ENCODE measurements around the gene TMEM123. TPM values are rescaled to one million over a fixed set of nuclear protein-coding genes. Genes with fewer than 3 reads are reported as not detected.
"Not testable (repeated sequence)": the region's sequence is repeated elsewhere in the genome, so short reads cannot be mapped to it uniquely, and the experiment has no call there.

Gene TMEM123
- polyA plus RNA-seq, 3 donors: 210 to 283 (median 274) TPM

DNA sequence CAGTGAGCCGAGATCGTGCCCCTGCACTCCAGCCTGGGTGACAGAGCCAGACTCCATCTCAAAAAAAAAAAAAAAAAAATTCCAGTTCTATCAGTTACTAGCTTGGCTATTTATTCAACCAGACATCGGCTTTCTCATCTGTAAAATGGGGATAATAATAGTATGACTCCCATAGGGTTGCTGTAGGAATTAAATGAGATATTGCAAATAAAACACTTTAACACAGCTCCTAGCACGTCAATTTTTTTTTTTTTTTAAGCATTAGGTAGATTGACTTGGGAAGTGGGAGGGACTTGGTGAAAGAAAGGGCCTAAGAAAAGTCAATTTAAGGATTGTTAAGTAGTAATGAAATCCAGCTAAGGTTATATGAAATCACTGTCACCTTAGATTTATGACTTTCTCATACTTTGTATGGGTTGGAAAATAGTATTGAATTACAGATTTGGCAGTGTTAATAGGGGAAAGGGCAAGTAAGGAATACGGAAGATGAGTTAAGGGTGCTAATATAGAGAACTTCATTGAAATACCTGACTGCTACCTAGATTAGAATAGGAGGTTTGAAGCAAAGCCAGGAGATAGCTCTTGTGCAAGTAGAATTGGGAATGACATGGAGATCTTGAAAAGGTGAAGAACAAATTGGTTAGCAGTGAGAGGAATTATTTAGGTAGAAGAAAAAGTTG is 76.7 kb downstream of the TMEM123 start:
- DNase-seq: no peak

DNA sequence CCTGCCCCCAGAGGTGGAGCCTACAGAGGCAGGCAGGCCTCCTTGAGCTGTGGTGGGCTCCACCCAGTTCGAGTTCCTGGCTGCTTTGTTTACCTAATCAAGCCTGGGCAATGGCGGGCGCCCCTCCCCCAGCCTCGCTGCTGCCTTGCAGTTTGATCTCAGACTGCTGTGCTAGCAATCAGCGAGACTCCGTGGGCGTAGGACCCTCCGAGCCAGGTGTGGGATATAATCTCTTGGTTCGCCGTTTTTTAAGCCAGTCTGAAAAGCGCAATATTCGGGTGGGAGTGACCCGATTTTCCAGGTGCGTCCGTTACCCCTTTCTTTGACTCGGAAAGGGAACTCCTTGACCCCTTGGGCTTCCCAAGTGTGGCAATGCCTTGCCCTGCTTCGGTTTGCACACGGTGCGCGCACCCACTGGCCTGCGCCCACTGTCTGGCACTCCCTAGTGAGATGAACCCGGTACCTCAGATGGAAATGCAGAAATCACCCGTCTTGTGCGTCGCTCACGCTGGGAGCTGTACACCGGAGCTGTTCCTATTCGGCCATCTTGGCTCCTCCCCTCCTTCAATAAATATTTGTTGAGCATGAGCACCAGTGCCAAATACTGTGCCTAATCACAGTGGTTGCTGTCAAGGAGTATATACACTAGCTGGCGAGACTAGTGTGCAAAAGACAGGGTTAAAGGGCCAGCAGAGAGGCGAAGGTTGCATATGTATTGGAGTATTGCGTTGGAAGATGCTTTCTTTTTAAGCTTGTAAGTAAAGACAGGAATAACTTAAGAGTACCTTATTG is 77.7 kb downstream of the TMEM123 start:
- not testable (repeated sequence) for DNase-seq

DNA sequence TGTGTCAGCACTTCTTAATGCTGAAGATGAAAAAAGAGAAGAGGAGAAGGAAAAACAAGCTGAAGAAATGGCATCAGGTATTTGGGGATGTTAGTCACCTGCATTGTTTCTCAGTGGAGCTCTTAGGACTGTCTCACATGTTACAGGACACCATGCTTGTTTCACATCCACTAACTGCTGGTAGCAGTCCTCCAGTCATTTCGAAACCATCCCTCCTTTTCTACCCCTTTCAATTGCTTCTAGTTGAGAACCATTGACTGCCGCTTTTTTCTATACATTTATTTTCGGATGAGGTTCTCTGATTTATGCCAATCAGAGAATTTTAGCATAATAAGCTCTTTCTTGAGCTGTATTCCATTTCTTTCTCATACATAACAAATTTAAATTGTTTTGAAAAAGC is 84.1 kb downstream of the TMEM123 start:
- DNase-seq: no peak

DNA sequence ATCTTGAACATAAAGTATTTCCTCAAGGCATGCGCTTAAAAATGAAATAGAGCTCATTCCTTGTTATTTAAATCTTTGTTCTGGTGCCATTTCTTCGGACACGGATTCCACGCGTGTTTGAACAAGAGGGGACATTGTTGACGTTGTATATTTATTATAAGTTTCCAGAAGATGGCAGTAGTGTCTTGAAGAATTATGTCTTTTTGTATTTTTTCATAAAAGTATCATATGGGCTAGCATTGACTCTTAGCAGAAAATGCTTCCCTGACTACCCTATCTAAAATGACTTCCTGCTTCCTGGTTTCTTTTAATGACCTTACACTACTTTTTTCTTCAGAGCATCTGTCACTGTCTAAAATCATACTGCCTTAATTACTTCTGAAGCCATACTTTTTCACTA is 85.2 kb downstream of the TMEM123 start:
- DNase-seq: no peak

DNA sequence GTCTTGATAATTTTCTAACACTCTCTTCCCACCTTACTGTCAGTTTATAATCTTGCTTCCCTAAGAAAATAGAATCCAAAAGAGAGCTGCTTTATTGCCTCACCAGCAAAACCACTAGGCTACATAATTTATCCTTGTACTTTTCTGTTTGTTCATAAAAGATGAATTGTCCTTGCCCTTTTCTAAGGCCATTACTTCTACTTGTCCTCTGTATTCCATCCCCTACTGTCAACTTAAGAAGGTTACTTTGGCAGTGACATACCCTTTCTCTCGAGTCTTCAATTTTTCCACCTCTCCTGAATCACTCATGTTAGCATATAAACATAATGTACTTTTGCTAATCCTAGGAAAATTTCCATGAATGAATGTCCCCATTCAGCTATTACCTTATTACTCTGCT is 87.6 kb downstream of the TMEM123 start:
- DNase-seq: no peak

DNA sequence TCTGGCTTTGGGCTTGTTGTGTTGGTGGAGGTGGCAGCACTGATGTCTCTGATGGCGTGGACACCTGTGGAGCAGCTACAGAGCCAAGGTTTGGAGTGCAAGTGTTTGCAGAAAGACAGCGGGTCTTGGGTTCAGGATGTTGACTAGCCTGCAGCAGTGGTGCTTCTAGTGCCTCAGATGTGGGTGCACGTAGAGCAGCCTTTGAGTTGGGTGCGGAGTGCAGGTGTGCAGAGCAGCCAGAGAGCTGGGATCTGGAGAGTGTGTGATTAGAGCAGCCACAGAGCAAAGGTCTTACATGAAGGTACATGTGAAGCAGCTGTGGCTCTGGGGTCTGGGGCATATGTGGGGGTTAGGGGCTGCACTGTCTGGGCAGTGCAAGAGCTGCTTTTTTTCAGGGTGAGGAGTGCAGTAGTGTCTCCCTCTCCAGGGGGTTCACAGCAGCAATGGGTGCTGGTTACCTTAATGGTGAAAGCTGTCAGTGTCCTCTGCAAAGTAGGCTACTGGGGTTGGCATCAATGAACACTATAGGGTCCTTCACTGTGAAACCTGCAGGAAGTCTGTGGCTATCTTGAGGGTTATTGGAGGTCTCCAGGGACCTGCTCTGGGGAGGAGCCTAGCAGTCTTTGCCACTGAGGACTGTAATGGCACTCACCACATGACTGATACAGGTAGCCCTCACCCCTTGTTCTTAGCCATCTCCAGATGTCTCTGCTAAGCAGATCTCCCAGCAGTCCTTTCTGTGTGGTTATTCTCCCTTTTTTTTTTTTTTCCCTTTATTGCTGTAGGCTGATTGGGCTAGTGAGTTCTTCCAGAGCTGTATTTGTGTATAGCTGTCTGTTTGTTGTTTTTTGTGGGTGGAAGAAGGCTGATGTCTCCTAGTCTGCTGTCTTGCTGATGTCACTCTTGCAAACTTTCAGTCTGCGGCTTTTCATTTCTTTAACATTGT is 91.2 kb downstream of the TMEM123 start:
- DNase-seq: no peak

DNA sequence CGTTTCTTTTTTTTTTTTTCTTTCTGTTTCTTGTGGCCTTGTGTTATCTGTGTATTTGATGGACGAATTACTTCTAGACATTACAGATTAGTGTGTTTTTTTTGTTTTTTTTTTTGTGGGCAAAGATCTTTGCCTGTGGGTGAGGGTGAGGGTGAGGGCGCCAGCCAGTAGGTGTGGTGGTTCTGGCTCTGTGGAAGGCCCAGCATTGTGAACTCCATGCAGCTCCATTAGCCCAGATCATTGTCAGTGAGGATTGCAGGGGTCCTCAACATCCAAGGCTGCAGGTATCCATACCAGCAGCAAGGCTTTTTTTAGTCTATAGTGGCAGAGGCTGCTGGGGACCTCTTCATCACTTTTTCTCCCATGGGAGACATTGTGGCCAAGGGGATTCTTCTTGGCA is 91.9 kb downstream of the TMEM123 start:
- DNase-seq: no peak

DNA sequence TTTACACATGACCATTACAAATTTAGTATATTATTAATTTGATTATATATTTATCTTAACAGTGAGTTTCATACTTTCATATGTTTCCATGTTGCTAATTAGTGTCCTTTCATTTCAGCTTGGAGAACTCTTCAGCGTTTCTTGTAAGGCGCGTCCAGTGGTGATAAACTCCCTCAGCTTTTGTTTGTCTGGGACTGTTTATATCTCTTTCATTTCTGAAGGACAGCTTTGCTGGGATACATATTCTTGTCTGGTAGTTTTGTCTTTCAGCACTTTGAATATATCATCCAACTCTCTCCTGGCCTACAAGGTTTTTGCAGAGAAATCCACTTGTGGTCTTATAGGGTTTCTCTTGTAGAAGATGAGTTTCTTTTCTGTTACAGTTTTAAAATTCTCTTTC is 93.2 kb downstream of the TMEM123 start:
- DNase-seq: no peak

DNA sequence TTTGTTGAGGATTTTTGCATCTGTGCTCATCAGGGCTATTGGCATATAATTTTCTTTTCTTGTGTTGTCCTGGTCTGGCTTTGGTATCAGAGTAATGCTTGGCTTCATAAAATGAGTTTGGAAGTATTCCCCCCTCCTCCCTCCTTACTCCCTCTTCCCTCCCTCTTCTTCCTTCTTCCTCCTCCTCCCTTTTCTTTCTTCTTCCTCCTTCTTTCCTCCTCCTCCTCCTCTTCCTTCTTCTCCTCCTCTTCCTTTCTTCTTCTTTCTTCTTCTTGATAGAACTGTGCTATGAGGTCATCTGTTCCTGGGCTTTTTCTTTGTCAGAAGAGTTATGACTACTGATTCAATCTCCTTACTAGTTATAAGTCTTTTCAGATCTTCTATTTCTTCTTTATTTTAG is 95.4 kb downstream of the TMEM123 start:
- no peak for DNase-seq

DNA sequence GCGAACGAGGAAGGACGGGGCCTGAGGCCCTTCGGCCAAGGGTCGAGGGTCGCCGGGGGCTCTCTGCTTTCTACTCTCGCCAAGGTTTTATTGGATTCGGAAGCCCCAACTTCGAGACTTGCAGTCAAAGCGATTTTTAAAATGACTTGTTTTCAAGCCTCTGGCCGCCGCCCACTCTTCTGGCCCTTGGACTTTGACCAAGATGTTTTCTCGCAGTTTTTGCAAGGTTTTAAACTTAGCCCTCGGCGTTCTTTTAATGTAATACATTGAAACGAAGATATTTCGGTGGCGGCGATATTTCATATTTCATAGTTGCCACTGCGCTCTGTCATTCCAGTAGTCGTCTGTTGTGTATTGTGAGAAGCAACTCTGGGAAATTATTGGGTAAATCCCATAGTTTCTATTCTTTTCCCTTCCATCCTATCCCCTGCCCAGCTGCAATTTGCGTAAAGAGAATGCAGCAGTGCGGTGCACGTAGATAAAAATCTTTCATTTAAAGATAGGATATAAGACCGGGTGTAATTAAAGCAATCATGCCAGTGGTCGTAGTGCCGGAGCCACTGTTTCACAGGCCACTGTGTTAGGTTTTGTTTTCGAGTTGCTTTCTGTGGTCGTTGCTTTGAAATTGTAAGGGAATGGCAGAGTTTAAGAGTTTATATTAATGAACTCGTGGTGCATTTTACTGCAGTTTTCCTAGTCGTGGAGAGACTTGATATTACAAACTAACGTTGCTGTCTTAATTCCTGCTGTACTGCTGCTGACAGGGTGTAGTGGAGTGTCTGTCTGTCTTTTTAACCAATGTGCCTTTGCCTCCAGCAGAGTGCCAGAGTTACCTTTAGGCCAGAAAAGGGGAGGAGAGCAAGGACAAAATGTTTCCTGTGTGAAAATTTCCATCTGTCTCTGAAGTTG is 104.8 kb downstream of the TMEM123 start:
- DNase-seq: peak; percentile 29

DNA sequence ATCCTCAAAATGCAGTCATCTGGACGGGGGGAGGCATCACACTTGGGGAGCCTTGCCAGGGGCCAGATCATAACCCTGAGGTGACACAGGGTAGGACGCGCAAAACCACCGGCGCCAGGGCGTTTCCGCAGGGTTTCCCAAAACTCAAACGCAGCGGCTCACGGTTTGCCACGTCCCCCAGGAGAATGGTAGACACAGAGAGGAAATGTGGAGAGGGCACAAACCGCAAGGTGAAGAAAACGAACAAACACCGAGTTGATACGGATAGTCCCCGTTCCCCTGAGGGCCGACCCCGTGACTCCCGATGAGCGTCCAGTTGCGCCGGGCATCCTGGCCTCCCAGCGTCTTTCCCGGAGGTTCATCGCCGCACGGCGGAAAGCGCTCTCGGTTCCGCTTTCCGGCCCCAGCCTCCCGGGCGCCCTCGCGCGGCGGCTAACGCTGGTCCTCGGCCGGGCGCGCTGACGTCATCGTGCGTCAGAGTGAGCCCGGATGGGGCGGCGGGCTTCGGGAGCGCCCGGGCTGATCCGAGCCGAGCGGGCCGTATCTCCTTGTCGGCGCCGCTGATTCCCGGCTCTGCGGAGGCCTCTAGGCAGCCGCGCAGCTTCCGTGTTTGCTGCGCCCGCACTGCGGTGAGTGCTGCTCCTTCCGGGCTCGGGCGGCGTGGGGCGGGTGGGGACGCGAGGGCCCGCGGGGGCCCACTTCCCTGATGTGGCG is 105.7 kb downstream of the TMEM123 start, which contains the start of gene BIRC2:
BIRC2 (plus strand) TSS at position 467 of the 714 bp plus-strand sequence. CDS start 2,641 bp downstream, outside the sequence.
- DNase-seq: peak; percentile 94

DNA sequence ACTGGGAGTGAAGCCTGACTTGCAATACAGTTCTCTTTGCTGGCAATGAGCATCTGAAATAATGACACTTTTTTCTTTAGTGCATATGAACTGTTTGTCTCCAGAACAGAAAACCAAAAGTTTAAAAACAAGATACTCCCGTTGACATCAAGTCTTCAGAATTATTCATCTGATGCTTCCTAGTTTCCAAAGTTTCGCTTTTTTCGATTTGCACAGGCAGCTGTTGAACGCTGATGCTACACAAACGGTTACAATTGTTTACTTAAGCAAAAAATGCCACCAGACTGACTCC is 106.2 kb downstream of the TMEM123 start:
- no peak for DNase-seq

Other genes with a start within 250 kb of the TMEM123 start
- 1 to 10 TPM; 1.1 to 1.7 (median 1.2) TPM for gene BIRC3, start 135.3 kb downstream of the TMEM123 start, polyA plus RNA-seq (ENCODE audit: insufficient read length in 3 of 3)
- gene BIRC2, start 105.6 kb downstream of the TMEM123 start, polyA plus RNA-seq (ENCODE audit: insufficient read length in 3 of 3): 10 to 100 TPM; 70.0 to 78.2 (median 75.9) TPM
- gene MMP7, start 78.0 kb upstream of the TMEM123 start, polyA plus RNA-seq (ENCODE audit: insufficient read length in 3 of 3): 10 to 100 TPM; 22.6 to 29.0 (median 27.2) TPM
- gene MMP20, start 172.6 kb upstream of the TMEM123 start, polyA plus RNA-seq (ENCODE audit: insufficient read length in 3 of 3): not detected

Measured in renal pelvis (tissue), 4 donors.